Natural killer cell (primary cell): Measurements from ENCODE around the gene JPH3. TPM values are rescaled to one million over a fixed set of nuclear protein-coding genes. Genes with fewer than 3 reads are reported as not detected.

Experiments used
- ATAC-seq, 3 donors: fragments of 150-1000 bp in 2 of 3; fragments of 200-7000 bp in 1 of 3; cut with Tn5 transposase; 1 replicate in 1 of 3; 2 replicates in 2 of 3; pipeline ENCODE4 v1.10.0; 2021; ENCODE audit warnings: mild to moderate bottlenecking in 2 of 3, moderate library complexity in 2 of 3
- DNase-seq, 2 donors: peaks; one replicate each; pipeline versions ENCODE4 v3.0.0 to v3.0.0-alpha.2; 2013 to 2021; ENCODE audit warnings: mixed read lengths in 1 of 2
- H3K27ac ChIP-seq: one replicate; pipeline ENCODE4 v1.5.1; 2013; ENCODE audit warnings: mild to moderate bottlenecking, low read length
- H3K27me3 ChIP-seq: one replicate; pipeline ENCODE4 v1.6.1; 2013; ENCODE audit warnings: low read length; ENCODE audit not compliant: control insufficient read depth, insufficient read depth
- H3K36me3 ChIP-seq: one replicate; pipeline ENCODE4 v1.6.1; 2013; ENCODE audit warnings: low read length; ENCODE audit not compliant: control insufficient read depth, insufficient read depth
- H3K4me1 ChIP-seq: one replicate; pipeline ENCODE4 v1.6.1; 2013; ENCODE audit warnings: low read length; ENCODE audit not compliant: control insufficient read depth, insufficient read depth
- H3K4me3 ChIP-seq: one replicate; pipeline ENCODE4 v1.5.1; 2013; ENCODE audit warnings: low read length
- H3K9me3 ChIP-seq: one replicate; pipeline ENCODE4 v1.6.1; 2013; ENCODE audit warnings: low read length; ENCODE audit not compliant: control insufficient read depth, insufficient read depth
- H3K27ac Mint-ChIP-seq, 2 donors: one replicate each; pipeline ENCODE4 v1.8.0; 2022; ENCODE audit warnings: mild to moderate bottlenecking in 2 of 2, mixed read lengths in 2 of 2, moderate library complexity in 1 of 2
- H3K27me3 Mint-ChIP-seq, 2 donors: one replicate each; pipeline ENCODE4 v1.8.0; 2022; ENCODE audit warnings: low read depth in 2 of 2, mixed read lengths in 2 of 2
- H3K36me3 Mint-ChIP-seq: one replicate; pipeline ENCODE4 v1.8.0; 2022; ENCODE audit warnings: mixed read lengths
- H3K4me1 Mint-ChIP-seq, 2 donors: one replicate each; pipeline ENCODE4 v1.8.0; 2022; ENCODE audit warnings: mixed read lengths in 2 of 2
- H3K4me3 Mint-ChIP-seq: one replicate; pipeline ENCODE4 v1.8.0; 2022; ENCODE audit warnings: mild to moderate bottlenecking, moderate library complexity, mixed read lengths
- H3K9me3 Mint-ChIP-seq, 2 donors: one replicate each; pipeline ENCODE4 v1.8.0; 2022; ENCODE audit warnings: mixed read lengths in 2 of 2
- WGBS: methylation state at CpG from one replicate; pipeline ENCODE4 v1.1.7; 2013; ENCODE audit warnings: missing lambda C conversion rate; ENCODE audit not compliant: insufficient coverage; 5-methylcytosine and 5-hydroxymethylcytosine counted together
- intact Hi-C: fragments of 100-400 bp; cut with micrococcal nuclease; formaldehyde crosslinking; loops from one replicate; pipeline ENCODE4 v1.14.2; 2022
- total RNA-seq, 4 donors: library from RNA; stranded (reverse); fragments of 120-200 nt in 1 of 4; gene quantifications; one replicate each; pipeline versions ENCODE4 v1.2.3 to v1.2.4, GENCODE V29; 2013 to 2022
- TF ChIP-seq, protein P1 (sequence below): fragments of 200-600 bp; IDR thresholded peaks from one replicate; pipeline ENCODE4 v1.8.0; 2022; ENCODE audit warnings: antibody characterized with exemption

JPH3 gene
- total RNA-seq, 3 donors from 2014 or later (not counting 1 experiment from before 2014, with no cell fraction given), result not detected

DNA sequence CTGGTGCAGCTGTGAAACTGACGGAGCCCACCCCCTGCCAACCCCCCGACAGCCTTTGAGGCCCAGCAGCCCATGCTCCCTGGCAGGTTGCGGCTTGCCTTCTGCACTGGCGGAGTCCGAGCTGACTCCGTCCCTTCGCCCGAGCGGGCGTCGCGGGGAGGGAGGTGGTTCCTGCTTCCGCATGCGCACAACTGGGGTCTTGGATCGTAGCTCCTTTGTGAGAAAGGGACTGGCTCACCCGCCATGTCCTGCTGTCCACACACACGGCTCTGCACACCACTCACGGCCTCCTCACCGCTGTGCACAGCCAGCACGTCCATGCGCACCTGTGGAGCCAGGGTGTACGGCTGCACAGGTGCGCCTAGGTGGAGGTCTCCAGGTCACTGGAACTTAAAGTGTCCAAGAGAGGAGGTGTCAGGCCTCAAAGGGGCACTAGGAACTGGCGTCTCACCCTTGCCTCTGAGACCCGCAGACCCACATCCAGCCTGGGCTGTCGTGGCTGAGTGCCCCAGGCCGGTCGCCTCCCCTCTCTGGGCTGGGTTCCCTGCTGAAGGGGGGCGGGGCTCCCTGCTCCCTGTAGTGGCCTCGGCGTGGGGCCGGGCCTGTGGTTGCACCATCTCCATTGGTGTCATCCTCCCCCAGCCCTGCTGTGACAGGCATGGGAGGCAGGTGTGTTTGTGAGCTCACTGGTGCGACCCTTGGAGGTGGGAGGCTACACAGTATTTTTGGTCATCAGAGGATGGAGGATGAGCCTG, 45.3 kb downstream of the JPH3 start:
- H3K27ac Mint-ChIP-seq, result no peak overlapping the region
- no peaks in the 10 kb centered on the region for H3K27me3 ChIP-seq
- H3K36me3 Mint-ChIP-seq, result no peaks in the 10 kb centered on the region
- no peak overlapping the region for H3K4me3 ChIP-seq
- intact Hi-C loops, result no loop called here
- H3K4me3 Mint-ChIP-seq, result no peak overlapping the region
- H3K9me3 ChIP-seq, result no peaks in the 10 kb centered on the region
- no peaks in the 10 kb centered on the region for H3K9me3 Mint-ChIP-seq
- ATAC-seq (no peak), DNase-seq (no peak)
- no peaks in the 10 kb centered on the region for H3K36me3 ChIP-seq
- peaks cover 2% of the 10 kb centered on the region for H3K4me1 ChIP-seq
- TF ChIP-seq, protein P1, sequence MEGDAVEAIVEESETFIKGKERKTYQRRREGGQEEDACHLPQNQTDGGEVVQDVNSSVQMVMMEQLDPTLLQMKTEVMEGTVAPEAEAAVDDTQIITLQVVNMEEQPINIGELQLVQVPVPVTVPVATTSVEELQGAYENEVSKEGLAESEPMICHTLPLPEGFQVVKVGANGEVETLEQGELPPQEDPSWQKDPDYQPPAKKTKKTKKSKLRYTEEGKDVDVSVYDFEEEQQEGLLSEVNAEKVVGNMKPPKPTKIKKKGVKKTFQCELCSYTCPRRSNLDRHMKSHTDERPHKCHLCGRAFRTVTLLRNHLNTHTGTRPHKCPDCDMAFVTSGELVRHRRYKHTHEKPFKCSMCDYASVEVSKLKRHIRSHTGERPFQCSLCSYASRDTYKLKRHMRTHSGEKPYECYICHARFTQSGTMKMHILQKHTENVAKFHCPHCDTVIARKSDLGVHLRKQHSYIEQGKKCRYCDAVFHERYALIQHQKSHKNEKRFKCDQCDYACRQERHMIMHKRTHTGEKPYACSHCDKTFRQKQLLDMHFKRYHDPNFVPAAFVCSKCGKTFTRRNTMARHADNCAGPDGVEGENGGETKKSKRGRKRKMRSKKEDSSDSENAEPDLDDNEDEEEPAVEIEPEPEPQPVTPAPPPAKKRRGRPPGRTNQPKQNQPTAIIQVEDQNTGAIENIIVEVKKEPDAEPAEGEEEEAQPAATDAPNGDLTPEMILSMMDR, result no peak
- H3K4me1 Mint-ChIP-seq, result peaks cover 0 to 10% of the 10 kb centered on the region in 2 donors
- H3K27ac ChIP-seq, result no peak overlapping the region
- peaks cover 8 to 12% of the 10 kb centered on the region in 2 donors for H3K27me3 Mint-ChIP-seq
- 85% methylated on average over 33 of the region's 33 CpGs for WGBS

DNA sequence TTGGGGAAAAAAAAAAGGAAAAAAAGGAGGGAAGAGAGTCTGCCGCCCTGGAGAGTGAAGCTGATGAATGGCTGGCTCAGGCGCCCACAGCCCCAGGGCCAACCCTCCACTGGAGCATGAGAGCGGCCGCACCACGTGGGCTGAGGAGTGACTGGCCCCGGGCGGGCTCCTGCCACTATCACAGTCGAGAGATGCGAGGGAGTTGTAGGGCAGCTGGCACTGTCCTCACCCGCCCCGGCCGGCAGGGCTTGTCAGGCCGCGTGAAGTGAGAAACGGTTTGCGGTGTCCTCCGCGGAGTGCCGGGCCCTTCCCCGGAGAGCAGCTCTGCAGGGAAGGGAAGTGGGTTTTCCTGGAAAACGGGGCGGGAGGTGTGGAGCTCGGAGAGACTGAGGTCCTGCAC, 45.9 kb downstream of the JPH3 start:
- Histone ChIP-seq H3K9me3 (no peaks in the 10 kb centered on the region), H3K36me3 (no peaks in the 10 kb centered on the region), H3K27ac (no peak overlapping the region), H3K4me1 (peaks cover 6% of the 10 kb centered on the region), H3K4me3 (no peak overlapping the region), H3K27me3 (no peaks in the 10 kb centered on the region)
- Mint-ChIP-seq H3K9me3 (no peaks in the 10 kb centered on the region), H3K27me3 (peaks cover 8 to 12% of the 10 kb centered on the region in 2 donors), H3K36me3 (no peaks in the 10 kb centered on the region), H3K4me3 (no peak overlapping the region), H3K4me1 (peaks cover 0 to 10% of the 10 kb centered on the region in 2 donors), H3K27ac (no peak overlapping the region)
- intact Hi-C loops, result no loop called here
- WGBS, result 58% methylated on average over 23 of the region's 23 CpGs
- DNase-seq (no peak), ATAC-seq (peak in 1 of 3 donors; percentile 24)
- TF ChIP-seq, protein P1, result no peak

DNA sequence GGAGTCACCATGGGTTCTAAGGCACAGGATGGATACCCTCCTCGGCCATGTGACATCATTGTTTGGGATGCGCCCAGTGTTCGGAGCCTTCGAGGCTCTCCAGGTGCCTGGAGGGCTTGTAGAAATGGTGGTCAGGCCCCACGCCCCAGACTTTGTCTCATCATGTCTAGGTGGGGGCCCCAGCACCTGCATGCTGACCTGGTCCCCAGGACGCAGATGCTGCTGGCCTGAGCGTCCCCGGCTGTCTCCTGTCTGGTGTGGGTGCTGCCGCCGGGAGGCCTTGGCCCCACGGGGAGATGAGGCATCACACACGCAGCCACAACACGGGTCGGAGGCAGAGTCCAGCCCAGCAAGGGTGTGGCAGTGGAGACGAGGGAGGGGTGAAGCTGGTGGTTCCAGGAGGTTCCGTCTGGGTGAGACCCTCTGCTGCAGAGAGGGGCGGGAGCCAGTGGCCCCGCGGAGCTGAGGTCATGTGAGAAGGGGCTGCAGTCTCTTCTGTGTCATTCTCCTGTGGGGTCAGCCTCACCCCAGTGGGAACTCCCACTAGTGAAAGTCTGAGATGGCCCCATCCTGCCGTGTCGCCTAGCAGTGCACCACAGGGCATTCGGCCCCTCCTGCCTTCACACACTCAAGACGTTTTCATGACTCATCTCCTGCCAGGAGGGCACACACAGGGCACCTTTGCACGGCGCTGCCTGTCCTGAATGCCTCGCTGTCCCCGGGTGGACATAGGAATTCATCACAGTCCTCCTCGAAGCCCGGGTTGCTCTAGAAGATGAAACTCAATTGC, 46.6 kb downstream of the JPH3 start:
- Histone ChIP-seq H3K4me3 (no peak overlapping the region), H3K27ac (no peak overlapping the region), H3K4me1 (peaks cover 6% of the 10 kb centered on the region), H3K36me3 (no peaks in the 10 kb centered on the region), H3K9me3 (no peaks in the 10 kb centered on the region), H3K27me3 (no peaks in the 10 kb centered on the region)
- intact Hi-C loops, result no loop called here
- WGBS, result 84% methylated on average over 29 of the region's 29 CpGs
- Mint-ChIP-seq H3K27me3 (peaks cover 8 to 12% of the 10 kb centered on the region in 2 donors), H3K9me3 (no peaks in the 10 kb centered on the region), H3K4me1 (peaks cover 0 to 10% of the 10 kb centered on the region in 2 donors), H3K4me3 (no peak overlapping the region), H3K36me3 (no peaks in the 10 kb centered on the region), H3K27ac (no peak overlapping the region)
- ATAC-seq, result no peak
- TF ChIP-seq, protein P1, result no peak
- DNase-seq, result no peak
